GM11168 (cell line): ENCODE results near the gene ZNF385C.

Source experiments
- in situ Hi-C: fragments of 300-500 bp; cut with MboI; formaldehyde crosslinking; loops from one replicate; pipeline ENCODE4 v1.12.0; 2022; ENCODE audit warnings: low sequenced_read_pairs; ENCODE audit not compliant: unreplicated experiment

The ZNF385C gene

GRCh38 chr17:42005166-42005565 is 93.1 kb downstream of the ZNF385C start:
- in situ Hi-C loops = no loop called here

DNA sequence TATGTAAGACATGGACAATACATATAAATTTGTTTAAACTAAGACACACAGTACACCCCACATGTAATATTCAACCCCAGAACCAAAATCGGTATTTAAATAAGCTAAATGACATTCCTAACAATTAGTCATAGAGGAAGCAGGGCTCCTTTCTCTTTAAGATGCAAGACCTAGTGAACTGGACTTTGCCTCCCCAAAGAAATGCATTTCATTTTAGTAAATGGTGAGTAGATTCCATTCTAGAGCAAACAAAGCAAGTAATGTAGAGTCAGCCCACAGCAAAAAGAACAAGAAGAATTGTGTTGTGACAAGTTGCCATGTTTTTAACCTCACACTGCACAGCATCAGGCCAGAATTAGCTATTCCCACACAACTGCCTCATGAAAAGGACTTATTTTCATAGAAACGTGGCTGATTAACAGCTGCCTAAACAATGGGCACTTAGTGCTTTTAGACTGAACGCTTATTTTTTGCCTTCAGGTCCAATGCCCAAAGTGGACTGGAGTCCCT is 95.4 kb downstream of the ZNF385C start:
- in situ Hi-C loops = no loop called here

DNA sequence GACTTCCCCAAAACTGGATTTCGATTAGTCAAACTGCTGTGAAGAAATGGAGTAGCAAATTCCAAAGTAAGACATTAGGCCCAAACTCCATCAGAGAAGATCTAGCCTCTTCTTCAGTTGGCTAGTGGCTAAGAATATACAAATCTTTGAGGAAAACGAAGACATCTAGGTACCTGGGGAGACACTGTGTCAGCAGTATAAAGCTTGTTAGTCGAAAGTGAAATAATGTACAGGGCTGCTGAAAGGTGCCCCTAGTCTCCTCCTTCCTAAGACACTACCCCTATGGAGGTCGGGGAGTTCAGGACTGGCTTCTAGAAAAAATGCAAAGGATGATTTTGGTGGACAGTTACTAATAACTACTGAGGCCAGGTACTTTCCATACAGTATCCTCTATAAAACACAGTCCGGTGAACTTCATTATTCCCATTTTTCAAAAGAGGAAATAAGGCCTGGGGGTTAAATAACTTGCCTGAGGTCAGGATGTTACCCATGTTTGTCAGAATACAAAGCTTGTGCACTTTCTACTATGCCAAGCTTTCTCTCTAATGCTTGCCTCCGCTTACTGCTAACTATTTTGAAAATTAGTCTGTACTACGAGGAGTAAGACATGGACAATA is 96.0 kb downstream of the ZNF385C start:
- in situ Hi-C loops = no loop called here

DNA sequence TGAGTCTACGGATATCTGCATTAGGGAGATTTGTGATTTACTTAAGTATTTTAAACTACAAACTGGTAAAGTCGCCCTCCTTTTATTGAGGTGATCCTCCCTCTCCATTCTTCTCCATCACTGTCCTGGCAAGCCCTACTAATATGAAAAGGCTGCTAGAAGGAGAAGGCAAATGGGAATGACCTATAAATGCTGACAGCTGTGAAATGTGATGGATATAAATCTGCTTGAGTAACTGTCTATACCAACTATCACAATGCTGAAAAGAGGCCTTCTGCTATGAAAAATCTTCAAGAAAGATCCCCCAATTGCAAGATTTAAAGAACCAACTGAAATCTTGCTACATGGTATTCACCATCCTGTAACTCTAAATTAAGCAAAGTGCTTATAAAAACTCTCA is 96.5 kb downstream of the ZNF385C start:
- in situ Hi-C loops = no loop called here

DNA sequence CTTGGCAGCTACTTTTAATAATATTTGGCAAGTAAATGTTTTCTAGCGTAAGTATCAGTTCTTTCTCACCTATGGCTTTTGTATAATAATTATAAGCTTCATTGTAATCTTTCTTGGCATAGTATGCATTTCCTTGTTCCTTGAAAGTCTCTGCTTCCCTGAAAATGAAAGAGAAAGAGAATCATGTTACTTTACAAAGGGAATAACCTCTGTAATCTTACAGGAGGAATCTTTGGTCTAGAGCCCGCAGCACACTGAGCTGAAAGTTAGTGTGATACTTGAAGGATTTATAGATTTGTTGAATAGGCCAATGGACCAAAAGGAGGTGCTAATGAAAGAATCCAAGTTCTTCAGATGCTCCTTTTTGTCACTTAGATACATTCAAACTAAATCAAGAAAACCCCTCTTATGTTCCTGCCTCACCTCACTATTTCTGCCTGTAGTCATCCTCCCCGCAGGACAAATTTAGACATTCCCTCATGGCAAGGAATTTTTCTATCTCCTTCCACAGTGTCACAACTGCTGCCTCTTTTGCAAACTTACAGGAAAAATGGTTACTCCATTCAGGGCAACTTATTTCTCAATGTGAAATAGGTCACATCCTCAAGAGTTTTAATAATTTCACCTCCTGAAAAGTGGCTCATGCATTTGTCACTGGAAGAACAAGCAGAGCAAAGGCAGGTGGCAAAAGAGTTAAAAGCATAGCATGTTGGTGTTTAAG is 97.7 kb downstream of the ZNF385C start:
- in situ Hi-C loops = no loop called here

DNA sequence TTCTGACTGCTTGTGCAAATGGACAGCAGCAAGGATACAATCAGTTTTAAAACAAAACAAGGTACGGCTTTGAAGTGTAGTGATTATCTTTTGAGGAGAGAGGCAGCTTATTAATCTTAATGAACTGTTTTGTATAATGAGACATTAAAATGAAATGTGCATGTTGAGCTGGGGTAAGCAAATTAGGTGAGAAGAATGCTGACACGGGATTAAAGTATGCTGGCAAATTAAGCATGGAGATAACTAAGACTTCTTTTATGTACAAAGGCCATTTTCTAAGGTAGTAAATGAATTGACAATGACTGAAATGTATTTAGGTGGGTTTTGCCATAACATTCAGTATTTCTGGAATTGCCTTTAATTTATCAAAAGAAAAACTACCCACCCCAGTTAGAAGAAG is 99.8 kb downstream of the ZNF385C start:
- in situ Hi-C loops = no loop called here

GRCh38 chr17:41996855-41997164 is 101.5 kb downstream of the ZNF385C start:
- in situ Hi-C loops = no loop called here

GRCh38 chr17:41992576-41992975 is 105.7 kb downstream of the ZNF385C start:
- in situ Hi-C loops = no loop called here

- in situ Hi-C loops = no loop called here
Observed at GRCh38 chr17:41989702-41990419, 108.4 kb downstream of the ZNF385C start.

- in situ Hi-C loops = no loop called here
Observed at GRCh38 chr17:41988418-41988817, 109.9 kb downstream of the ZNF385C start.

- in situ Hi-C loops = no loop called here
Observed at GRCh38 chr17:41987642-41988041, 110.6 kb downstream of the ZNF385C start.

- in situ Hi-C loops = no loop called here
Observed at GRCh38 chr17:41986634-41987033, 111.6 kb downstream of the ZNF385C start.

GRCh38 chr17:41985919-41986318 is 112.4 kb downstream of the ZNF385C start:
- in situ Hi-C loops = no loop called here

DNA sequence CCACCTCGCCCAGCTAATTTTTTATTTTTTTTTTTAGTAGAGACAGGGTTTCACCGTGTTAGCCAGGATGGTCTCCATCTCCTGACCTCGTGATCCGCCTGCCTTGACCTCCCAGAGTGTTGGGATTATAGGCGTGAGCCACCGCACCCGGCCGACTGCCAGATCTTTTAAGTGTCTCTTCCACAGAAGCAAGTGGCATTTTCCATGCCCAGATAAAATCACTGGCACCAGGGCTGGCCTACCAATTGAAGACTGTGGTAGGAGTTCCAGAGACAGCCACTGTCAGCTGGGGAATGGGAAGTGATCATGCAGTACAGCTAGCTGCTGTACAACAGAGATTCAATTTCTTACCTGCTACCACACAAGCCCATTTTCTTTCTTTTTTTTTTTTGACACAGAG is 113.8 kb downstream of the ZNF385C start:
- in situ Hi-C loops = no loop called here

GRCh38 chr17:41982026-41982760 is 116.1 kb downstream of the ZNF385C start:
- in situ Hi-C loops = no loop called here

- in situ Hi-C loops = no loop called here
Observed at GRCh38 chr17:41977991-41978390, 120.3 kb downstream of the ZNF385C start.

DNA sequence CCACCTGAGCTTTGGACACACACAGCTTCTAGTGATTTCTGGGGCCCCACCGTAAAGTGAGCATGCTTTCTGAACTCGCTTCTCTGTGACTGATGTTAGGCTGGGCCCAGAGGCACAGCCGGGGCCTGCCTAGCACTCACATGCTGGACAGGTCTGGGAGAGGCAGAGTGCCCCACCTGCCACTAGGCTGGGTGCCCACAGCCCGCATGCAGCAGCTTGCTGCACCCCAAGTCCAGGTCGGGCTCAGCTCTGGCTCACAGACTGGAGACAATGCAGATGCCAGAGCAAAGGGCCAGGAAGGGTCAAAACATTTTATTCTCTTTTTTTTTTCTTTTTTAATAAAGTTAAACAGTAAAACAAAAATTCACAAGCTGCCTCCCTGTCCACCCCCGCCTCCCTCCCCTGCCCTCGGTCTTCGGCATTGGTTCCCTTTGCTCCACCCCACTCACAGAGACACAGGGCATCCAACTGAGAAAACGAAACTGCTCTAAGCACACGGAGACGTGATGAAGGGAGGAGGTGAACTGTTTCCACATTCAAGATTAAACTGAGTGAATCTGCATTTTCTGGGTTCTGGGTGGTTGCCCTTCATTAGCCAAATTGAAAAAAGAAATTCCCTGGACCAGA is 122.0 kb downstream of the ZNF385C start:
- in situ Hi-C loops = no loop called here
